Neural cell (in vitro differentiated cells): Measurements from ENCODE around the gene MNS1.

ENCODE experiments used
- EZH2 ChIP-seq: fragments of 200-600, 300-800 bp; shearing (Covaris generic), sonication (generic); IDR thresholded peaks from 2 replicates; pipeline ENCODE4 v1.6.1; 2014; ENCODE audit warnings: antibody characterized with exemption, low read length, borderline replicate concordance, mild to moderate bottlenecking; ENCODE audit not compliant: insufficient read depth, poor library complexity, severe bottlenecking
- POLR2AphosphoS5 ChIP-seq: IDR thresholded peaks from 2 replicates; pipeline ENCODE4 v1.6.1; 2012
- RAD21 ChIP-seq: fragments of 450-650 bp; conservative IDR thresholded peaks from 2 replicates; pipeline ENCODE4 v1.6.1; 2014; ENCODE audit warnings: antibody characterized with exemption, mild to moderate bottlenecking, moderate library complexity
- SMC3 ChIP-seq: fragments of 450-650 bp; conservative IDR thresholded peaks from 2 replicates; pipeline ENCODE4 v1.6.1; 2014; ENCODE audit warnings: antibody characterized with exemption, mild to moderate bottlenecking, moderate library complexity; ENCODE audit not compliant: poor library complexity
- TAF1 ChIP-seq: IDR thresholded peaks from 2 replicates; pipeline ENCODE4 v1.6.1; 2012; ENCODE audit warnings: low read depth
- TF ChIP-seq, protein P1 (sequence below): fragments of 450-650 bp; IDR thresholded peaks from 2 replicates; pipeline ENCODE4 v1.5.1; 2014; ENCODE audit warnings: antibody characterized with exemption, mild to moderate bottlenecking, moderate library complexity; ENCODE audit not compliant: poor library complexity, severe bottlenecking
- TF ChIP-seq, protein P2 (sequence below): IDR thresholded peaks from 2 replicates; pipeline ENCODE4 v1.6.1; 2012; ENCODE audit warnings: borderline replicate concordance

DNA sequence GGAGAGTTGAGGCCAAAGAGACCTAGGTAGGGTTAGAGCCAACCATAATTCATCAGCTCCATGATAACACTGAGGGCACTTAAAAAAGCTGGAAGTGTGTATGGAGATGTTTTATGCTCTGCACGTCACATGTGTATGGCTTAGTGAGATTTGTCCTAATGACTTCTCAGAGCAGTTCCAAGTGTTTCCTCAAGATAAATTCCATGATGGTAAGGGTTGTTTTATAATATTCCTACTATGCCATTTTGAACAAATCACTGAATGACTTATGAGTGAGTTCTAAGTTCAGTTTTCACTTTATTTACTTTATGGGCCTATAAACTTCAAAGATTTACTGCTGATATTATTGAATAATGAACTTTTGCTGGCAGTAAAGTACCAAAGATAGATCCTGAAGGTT lies 71.7 kb downstream of the MNS1 start:
- TF ChIP-seq, protein P1, sequence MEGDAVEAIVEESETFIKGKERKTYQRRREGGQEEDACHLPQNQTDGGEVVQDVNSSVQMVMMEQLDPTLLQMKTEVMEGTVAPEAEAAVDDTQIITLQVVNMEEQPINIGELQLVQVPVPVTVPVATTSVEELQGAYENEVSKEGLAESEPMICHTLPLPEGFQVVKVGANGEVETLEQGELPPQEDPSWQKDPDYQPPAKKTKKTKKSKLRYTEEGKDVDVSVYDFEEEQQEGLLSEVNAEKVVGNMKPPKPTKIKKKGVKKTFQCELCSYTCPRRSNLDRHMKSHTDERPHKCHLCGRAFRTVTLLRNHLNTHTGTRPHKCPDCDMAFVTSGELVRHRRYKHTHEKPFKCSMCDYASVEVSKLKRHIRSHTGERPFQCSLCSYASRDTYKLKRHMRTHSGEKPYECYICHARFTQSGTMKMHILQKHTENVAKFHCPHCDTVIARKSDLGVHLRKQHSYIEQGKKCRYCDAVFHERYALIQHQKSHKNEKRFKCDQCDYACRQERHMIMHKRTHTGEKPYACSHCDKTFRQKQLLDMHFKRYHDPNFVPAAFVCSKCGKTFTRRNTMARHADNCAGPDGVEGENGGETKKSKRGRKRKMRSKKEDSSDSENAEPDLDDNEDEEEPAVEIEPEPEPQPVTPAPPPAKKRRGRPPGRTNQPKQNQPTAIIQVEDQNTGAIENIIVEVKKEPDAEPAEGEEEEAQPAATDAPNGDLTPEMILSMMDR, result no peak
- TF ChIP-seq POLR2AphosphoS5 (no peak), EZH2 (no peak), RAD21 (no peak), SMC3 (no peak), TAF1 (no peak)
- TF ChIP-seq, protein P2, sequence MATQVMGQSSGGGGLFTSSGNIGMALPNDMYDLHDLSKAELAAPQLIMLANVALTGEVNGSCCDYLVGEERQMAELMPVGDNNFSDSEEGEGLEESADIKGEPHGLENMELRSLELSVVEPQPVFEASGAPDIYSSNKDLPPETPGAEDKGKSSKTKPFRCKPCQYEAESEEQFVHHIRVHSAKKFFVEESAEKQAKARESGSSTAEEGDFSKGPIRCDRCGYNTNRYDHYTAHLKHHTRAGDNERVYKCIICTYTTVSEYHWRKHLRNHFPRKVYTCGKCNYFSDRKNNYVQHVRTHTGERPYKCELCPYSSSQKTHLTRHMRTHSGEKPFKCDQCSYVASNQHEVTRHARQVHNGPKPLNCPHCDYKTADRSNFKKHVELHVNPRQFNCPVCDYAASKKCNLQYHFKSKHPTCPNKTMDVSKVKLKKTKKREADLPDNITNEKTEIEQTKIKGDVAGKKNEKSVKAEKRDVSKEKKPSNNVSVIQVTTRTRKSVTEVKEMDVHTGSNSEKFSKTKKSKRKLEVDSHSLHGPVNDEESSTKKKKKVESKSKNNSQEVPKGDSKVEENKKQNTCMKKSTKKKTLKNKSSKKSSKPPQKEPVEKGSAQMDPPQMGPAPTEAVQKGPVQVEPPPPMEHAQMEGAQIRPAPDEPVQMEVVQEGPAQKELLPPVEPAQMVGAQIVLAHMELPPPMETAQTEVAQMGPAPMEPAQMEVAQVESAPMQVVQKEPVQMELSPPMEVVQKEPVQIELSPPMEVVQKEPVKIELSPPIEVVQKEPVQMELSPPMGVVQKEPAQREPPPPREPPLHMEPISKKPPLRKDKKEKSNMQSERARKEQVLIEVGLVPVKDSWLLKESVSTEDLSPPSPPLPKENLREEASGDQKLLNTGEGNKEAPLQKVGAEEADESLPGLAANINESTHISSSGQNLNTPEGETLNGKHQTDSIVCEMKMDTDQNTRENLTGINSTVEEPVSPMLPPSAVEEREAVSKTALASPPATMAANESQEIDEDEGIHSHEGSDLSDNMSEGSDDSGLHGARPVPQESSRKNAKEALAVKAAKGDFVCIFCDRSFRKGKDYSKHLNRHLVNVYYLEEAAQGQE, result no peak
